ENCODE data around the gene EPS15.

DNA sequence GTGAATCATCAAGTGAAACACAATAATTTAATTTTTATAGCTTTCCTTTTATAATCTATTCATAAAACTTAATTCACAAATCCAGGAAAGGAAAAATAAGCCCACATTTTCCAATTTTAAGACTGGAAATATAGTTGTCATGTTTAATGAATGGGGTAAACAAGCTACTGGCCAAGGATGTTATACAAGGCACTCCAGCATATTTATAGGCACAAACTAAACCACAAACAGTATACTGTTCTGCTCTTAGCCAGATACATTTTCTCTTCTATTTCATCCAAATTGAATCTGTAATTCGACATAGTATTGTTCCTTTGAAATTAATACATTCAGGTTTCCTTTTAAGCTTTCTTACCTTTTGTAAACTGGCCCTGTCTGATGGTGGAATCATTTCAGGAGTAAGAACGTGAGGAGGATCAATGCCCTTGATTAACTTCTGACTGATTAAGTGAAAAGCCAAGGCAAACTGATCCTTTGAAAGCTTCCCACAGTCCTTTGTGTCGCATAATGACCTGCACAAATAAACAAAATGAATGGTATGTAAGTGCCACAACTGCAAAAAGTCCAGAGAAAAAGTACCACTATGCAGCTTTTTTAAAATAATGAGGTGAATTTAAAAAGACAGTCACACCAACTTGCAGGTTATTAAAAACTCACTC lies 74.4 kb downstream of the EPS15 start:
- TF ChIP-seq POLR2A (IDR thresholded peaks at IDR 0.05) (no peak), EP300 (IDR thresholded peaks at IDR 0.05) (no peak)

Measured in gastroesophageal sphincter (tissue), 2 donors.